HG03039 (cell line): Measurements from ENCODE around the gene NAV1.

Experiments
- ATAC-seq: cut with Tn5 transposase; IDR thresholded peaks from one replicate; pipeline ENCODE4 v1.9.1; 2021; ENCODE audit warnings: mild to moderate bottlenecking, moderate library complexity; ENCODE audit not compliant: unreplicated experiment

The NAV1 gene

GRCh38 chr1:201585901-201586300 is 47.0 kb downstream of the NAV1 start:
- no peak for ATAC-seq

- ATAC-seq: no peak
Measured at GRCh38 chr1:201586806-201587205, 47.9 kb downstream of the NAV1 start.

- no peak for ATAC-seq
Measured at GRCh38 chr1:201587729-201588128, 48.8 kb downstream of the NAV1 start.
